GM12873 (cell line): Measurements from ENCODE around the gene TSPAN5.

Source experiments
- CTCF ChIP-seq: IDR thresholded peaks from 2 replicates; pipeline ENCODE4 v1.5.1; 2012; ENCODE audit warnings: low read depth, mild to moderate bottlenecking, moderate library complexity, low read length, control low read depth; ENCODE audit not compliant: insufficient read depth; ENCODE audit errors: missing control alignments

Gene TSPAN5

GRCh38 chr4:98610431-98610830 lies 48.0 kb downstream of the TSPAN5 start:
- no peak for TF ChIP-seq CTCF

GRCh38 chr4:98609934-98610333 lies 48.5 kb downstream of the TSPAN5 start:
- TF ChIP-seq CTCF: no peak

- TF ChIP-seq CTCF: no peak
Observed at GRCh38 chr4:98608356-98608755, 50.1 kb downstream of the TSPAN5 start.

- no peak for TF ChIP-seq CTCF
Observed at GRCh38 chr4:98606894-98607293, 51.5 kb downstream of the TSPAN5 start.

- TF ChIP-seq CTCF: no peak
Observed at GRCh38 chr4:98605216-98605615, 53.2 kb downstream of the TSPAN5 start.

- TF ChIP-seq CTCF: no peak
Observed at GRCh38 chr4:98604723-98605122, 53.7 kb downstream of the TSPAN5 start.

- TF ChIP-seq CTCF: no peak
Observed at GRCh38 chr4:98603683-98604521, 54.5 kb downstream of the TSPAN5 start.
